GM21423 (cell line): ENCODE results near the gene SLC2A4.

Experiments
- ATAC-seq: cut with Tn5 transposase; IDR thresholded peaks from one replicate; pipeline ENCODE4 v1.9.1; 2021; ENCODE audit warnings: mild to moderate bottlenecking, moderate library complexity; ENCODE audit not compliant: unreplicated experiment

The SLC2A4 gene

DNA sequence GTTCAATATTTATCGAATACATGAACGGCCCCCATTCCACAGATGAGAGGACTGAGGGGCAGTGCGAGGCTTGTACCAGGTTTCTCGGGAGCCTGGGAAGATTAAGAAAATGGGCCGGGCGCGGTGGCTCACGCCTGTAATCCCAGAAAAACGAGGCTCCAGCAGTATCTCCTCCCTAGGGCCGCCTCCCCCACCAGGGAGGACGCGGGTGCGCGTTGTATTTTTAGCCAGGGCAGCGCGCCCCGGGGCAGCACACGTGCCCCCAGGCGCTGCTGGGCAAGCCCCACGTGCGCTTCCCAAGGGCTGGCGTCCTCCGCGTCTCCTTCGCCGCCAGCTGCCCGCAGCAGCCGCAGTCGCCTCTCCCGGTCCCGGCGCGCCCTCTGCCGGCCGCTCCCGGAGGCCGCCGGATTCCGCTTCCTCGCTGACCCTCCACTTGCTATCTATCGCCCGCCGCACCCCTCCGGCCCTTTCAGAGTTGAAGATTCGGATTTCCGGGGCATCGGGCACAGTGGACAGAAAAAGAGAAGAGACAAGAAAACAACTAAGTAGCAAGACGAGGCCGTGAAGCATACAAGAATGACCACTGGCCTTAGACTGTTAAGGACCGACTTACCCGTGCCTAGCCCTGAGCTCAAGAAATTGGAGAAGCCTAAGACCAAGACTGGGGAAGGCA, 14.8 kb downstream of the SLC2A4 start:
- no peak for ATAC-seq

DNA sequence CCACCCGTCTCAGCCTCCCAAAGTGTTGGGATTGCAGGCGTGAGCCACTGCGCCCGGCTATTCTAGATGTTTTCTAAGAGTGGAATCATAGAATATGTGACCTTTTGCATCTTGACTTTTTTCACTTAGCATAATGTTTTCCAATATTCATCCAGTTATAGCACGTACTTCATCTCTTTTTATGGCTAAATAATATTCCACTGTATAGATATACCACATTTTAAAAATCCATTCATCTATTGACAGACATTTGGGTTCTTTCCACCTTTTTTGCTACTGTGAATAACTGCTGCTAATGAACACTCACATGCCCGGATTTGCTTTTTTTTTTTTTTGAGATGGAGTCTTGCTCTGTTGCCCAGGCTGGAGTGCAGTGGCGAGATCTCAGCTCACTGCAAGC, 22.7 kb downstream of the SLC2A4 start:
- no peak for ATAC-seq

DNA sequence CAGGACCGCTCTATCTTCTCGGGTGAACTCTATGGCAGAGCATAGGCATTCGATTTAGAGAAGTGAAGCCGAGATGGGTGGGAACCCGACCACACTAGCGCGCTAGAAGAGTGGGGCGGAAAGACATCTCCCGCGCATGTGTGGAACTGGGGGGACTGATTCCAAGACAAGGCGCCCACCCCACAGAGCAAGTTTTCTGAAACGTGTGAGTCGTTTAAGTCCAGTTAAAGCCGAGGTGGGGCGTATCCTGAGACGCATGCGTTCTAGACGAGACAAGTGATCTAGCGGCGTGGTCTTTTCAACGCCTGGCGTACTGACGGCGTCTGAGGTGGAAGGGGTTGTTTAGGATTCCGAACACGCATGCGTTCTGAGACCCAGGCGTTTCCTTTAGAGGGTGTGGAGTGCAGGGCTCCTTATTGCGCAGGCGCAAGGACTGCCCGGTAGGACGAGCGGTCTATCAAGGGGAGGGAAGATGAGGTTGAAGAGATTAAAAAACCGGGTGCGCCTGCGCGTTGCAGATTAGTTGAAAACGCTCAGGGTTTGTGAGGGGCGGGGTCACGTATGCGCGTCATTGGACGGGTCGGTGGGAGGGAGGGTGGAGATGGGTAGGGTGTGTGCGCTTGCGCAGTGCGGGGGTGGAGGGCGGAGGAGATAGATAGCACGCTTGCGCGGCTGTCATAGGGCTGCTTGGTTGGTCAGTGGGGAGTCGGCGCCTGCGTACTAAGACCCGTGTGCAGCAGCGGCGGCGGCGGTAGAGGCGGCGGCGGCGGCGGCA, 25.6 kb downstream of the SLC2A4 start, which contains the start of gene EIF5A:
Gene EIF5A, plus strand, starts transcription at position 718 of the 775 bp plus-strand sequence. CDS start 2,008 bp downstream, outside the sequence.
- peak; percentile 65 for ATAC-seq

DNA sequence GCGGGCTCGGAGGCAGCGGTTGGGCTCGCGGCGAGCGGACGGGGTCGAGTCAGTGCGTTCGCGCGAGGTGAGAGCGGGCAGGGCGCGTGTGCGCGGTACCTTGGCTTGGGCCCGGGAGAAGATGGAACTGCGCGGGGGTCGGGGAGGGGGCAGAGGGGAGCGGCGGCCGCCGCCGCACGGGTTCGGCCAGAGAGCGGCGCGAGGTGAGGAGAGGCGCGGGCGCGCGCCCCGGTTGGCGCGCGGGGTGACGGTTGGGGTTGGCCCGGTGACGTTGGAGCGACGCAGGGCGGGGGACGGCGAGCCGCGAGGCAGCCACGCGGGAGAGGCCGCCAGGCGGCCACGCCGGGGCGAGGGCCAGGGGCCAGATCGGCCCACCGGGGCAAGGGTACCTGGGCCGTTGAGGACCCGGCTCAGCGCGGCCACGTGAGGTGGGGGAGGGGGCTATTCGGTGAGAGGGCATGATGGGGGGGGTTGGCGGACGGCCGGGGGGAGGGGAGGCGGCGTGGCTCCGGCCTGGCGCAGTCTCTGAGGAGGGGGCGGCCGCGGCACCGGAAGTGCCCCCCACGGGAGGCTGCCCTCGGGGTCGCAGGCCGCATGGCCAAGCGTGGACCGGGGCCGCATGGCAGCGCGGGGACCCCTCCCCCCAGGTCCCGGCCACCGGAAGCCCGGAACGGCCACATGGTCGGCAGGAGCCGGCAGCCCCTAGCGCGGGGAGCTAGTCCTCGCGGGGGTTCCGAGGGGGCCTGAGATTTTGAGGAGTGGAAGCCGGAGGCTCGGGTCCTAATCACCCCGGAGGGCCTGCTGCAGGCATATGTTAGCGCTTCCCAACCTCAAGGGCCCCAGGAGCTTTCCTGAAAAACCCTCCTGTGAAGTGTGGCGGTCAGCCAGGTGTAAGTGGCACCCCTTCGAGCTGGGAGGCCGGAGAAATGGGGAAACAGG, 26.4 kb downstream of the SLC2A4 start:
- peak; percentile 13 for ATAC-seq

DNA sequence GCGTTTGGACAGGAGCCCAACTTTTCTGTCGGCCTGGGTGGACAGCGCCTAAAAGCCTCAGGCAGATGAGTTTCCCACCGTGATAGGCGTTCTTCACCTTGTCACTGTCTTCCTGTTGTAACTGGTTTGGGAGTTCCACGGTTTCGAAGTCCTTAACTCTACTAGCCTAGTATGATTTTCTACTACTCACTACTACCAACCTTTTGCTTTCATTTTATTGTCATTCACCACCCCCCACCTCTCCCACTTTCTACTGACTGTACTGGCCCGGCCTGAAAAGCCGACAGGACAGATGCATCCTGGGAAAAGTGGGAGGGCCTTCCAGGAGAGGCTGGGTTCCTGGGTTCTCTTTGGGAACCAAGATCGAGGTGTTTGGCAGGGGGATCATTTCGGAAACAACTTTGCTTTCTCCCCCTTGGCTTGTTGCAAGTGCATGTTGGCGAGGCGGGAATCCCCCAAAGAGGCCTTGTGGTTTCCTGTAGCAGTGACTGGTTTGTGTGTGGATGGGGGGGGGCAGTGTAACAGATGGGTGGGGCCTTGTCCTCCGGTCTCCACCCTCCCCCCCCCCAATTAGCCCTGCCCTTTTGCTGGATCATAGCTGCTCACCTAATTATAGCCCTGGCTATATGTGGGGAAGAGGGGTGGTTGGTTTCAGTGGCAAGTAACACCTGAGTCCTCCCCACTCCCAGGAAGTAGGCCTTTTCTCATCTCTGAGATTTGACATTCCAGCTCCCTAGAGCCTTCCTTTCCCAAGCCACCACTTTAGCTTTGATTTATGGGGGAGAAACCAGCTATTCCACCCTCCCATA, 27.3 kb downstream of the SLC2A4 start:
- no peak for ATAC-seq

DNA sequence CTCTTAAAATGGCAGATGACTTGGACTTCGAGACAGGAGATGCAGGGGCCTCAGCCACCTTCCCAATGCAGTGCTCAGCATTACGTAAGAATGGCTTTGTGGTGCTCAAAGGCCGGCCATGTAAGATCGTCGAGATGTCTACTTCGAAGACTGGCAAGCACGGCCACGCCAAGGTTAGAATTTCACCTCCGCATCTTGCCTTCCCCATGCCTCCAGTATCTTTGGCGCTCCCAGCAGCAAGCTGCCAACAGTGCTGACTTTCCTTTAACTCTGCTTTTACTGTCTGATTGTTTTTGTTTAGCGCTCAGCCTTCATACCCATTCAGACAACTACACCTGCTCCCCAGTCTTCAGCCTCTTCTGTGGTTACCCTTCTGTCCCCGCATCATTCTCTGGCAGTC, 28.1 kb downstream of the SLC2A4 start:
- ATAC-seq = no peak

DNA sequence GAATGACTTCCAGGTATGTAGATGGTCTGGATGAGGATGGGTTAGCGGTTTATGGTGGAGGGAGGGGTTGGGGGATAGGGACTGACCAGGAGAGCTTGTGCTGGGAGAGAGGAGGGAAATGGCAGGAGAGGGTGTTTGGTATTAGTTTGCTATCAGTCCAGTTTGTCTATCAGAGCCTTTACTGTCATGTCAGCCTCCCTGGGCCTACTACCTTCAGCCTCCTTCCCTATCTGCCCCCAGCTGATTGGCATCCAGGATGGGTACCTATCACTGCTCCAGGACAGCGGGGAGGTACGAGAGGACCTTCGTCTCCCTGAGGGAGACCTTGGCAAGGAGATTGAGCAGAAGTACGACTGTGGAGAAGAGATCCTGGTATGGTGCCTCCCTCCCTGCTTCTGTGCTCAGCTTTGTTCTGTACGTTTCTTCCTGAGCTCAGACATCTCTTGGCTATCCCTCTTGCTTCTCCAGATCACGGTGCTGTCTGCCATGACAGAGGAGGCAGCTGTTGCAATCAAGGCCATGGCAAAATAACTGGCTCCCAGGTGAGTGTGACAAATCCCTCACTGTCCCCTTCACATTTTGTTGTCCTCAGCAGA, 29.7 kb downstream of the SLC2A4 start:
- no peak for ATAC-seq

DNA sequence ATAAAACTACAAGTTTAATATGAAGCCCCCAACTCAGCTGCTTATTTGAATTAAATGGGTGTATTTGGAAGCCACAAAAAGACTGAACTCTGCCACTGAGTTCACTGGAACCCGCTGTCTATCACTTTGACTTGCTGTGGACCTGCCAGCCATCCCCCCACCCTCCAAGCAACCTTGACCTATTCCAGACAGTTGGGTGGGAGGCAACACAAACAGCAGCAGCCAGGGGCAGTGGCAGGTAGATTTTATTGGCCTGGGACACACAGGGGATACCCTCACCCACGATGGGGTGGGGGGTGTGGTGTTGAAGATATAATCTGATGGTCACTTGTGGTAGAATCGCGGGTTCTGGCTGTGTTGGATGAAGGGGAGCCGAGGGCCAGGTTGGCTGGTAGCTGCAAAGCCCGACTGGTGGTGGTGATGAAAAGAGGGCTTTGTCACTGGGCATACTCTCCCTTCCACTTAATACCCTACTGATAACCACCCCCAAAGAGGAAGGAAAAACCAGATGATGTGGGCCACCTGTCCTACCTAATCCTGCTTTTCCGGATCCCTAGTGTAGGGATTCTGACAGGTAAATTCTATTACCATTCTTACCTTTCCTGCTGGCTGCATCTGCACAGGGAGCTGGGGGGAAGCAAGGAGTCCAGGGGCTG, 31.0 kb downstream of the SLC2A4 start:
- ATAC-seq = no peak

DNA sequence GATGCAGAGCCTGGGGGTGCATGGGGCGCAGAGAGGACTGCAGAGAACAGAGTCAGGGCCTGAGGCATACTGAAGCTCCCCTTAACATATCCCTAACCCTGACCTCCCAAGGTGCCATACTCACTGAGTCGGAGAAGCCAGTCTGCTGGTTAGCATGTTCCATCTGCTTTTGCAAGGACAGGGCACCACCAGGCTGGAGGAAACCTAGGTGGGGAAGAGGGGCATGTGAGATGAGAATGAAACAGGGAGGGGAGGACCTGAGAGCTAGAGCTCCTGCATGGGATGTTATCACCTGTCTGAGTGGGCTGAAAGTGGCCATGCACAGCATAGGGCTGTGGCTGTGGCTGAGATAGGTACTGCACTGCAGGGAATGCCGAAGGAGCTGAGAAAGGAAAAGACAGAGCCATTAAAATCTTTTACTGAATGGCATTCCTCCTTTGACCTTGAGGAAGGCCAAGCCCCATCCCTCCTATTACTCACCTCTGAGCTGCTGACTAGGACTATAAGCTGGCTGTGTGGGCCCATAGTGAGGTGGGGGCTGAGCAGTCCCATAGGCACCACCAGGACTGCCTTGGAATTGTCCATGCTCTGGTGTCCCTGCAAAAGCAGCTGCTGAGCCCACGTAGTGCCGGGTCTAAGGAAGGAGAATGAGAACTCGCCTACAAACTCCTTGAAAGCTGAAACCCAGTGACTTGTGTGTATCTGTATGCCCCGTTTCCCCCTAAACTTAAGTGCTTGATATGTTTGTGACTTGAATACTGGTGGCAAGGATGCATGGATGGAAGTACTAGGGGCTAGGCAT, 31.8 kb downstream of the SLC2A4 start:
- no peak for ATAC-seq

DNA sequence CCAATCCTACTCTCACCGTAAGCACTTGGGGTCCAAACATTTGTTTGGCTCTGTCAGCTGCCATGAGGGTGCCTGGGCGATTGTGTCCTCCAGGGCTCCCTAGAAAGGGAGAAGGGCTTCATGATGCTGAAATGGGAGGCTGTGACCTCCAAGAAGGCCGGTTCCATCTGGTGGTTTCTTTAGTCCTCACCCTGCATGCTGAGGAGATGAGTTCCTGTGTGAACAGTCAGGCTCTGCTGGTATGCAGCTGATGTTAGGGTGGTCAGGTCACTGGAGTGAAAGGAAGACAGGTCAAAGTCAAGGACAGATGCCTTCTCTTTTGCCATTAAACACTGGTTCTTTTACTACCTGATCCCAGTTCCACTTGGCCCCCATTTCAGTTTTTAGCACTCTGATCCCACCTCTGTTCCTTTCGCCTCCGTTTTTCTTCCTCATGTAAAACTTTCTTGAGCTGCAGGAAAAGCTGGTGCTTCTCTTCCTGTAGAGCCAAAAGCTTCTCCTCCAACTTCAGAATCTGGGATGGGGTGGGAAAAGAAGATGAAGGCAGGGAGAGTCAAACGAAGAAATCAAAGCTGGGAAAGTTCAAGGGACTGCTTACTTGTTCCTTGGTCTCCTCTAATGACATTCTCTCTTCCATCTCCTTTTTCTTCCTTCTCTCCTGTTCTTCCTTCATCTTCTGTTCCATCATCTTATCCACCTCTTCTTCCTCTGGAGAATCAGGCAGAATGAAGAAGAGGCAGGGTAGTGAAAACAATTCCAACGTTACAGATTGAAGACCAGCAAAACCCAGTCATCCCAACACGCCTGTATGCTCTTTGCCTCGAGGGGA, 32.6 kb downstream of the SLC2A4 start:
- no peak for ATAC-seq

DNA sequence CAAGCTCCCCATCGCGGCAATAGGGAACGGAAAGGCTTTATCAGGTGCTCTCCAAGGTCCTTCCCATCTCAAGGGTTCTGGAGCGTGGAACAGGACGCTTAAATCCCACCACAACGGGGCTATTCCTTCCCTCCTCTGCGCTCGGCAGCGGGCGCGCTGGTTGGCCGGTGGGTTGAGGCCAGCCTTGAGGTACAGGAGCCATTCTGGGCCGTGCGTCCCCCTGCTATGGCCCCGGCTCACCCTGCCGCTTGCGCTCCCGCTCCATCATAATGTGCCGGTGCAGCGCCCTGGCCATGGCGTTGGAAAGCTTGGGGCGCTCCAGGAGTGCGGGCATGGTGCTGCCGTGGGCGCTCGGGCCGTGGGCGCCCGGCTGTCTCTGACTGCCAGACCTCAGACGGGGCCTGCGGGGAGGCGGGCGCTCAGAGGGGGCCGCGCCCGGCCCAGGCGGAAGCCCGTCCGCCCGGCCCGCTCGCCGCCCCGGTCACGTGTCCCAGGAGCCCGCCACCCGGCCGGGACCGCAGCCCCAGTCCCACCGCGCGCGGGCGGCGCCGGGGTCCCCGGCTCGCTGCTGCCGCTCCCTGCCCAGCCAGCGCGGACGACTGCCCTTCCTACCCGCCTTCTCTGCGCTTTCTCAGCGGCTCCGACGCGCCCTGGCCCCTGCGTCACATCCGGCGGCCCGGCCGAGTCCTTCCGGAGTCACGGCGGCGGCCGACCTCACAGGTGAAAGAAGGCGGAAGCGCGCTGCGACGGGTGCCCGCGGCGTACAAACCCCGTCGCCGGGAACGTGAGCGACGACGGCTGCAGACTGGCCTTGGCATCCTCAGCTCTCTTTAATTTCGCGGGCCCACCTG, 33.4 kb downstream of the SLC2A4 start, which contains the start of gene GPS2:
Gene GPS2, minus strand, starts transcription at position 642 of the 851 bp plus-strand sequence. Its CDS starts 308 bp downstream, at position 334.
- peak; percentile 69 for ATAC-seq

DNA sequence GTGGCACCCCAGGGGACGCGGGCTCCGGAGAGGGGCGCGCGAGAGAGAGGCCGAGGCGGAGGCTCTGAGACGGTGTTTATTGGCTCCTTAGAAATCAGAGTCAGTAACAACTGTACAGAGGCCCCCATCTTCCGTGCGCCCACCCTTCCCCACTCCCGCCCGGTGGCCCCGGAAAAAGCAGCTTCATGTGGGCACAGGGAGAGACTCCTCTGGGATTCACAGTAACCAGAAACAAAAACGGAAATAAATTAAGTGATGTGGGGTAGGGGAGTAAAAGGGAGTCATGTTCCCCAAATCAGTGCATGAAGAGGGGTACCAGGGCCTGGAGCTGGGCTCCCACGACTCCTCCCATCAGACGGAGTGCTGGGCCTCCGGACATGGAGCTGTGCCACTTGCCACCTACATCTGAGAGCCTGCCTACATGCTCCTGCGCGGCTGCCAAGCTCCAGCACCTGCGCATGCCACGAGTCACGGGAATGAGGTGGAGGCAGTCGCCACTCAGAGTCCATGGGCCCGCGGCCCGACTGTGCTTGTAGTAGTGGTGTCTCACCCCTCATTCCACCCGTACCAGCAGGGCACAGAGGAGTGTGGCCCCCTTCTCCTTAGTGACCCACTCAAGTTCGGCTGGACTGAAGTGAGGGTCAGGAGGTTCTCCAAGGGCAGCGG, 34.2 kb downstream of the SLC2A4 start:
- no peak for ATAC-seq

DNA sequence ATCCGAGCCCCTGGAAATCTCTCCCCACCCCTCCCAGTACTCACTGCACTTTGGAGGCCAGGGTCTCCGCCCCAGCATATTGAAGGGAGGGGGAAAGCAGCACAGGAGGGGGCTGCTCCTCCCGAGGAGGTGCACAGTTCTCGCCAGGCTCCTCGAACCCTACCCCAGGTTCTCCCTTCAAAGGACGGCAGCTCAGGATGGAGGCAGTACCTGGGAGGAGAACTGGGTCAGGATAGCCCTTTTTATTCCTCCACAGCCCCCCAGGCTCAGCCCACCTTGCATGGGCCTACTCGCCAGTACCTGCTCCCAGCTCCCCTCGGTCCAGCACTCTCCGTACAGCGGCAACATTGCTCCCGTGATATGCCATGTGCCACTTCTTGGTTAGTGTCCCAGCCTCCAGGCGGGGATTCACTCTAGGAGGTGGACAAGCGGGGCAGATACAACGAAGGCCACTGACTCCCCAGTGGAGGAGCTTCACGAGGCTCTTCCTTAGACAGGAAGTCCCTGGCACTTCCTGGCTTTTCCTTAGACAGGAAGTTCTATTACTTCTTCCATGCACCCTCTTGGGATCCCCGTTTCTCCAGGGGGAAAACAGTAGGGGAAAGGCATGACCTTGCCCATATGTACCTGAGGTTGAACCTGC, 35.8 kb downstream of the SLC2A4 start:
- ATAC-seq = no peak

DNA sequence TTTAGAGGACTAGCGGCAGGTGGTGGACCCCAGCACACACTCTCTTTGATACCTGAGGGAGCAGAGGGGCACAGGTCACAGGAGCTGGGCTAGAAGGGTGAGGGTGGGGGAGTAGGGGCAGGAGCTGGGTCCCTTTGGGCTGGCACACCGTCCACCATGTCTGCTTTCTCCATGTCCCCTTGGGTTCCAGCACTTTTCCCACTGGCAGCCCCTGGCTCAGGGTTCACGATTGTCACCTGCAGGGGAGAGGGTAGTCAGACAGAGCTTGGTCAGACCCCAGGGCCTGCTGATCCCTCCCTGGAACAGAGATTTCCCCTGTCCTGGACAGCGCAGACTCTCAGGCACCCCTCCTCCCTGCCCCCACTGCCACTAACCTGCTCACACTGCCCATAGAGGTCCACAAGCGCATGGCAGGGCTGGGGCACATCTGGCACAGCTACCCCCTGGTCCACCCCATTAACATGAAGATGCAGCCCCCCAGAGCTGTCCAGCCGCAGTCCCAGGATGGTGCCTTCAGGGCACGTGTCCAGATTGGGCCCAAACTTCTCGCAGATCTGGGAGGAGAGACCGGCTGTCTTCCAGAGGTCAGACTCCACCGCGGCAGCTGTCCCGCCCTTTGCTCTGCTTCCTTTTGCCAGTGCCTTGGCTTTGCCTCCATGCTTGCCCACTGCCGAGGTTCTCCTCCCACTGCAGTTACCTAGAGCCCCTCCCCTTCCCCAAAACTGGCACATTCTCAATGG, 36.8 kb downstream of the SLC2A4 start:
- ATAC-seq = no peak

DNA sequence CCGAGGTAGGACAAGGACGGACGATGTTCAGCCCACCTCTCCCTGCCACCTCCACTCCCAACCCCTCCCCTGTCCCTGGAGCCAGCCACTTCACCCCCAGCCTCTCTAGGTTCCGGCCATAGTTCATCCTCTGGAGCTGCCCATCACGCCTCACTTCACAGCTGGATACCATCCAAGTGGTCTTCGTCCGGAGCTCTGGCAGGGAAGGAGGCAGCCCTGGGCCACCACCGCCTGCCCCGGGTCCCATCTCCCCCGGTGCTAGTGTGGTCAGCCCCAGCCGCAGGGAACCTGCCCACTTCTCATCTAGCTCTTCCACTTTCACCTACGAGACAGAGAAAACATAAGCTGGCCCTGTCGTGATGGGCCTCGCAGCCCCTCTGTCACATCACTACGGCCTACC, 39.9 kb downstream of the SLC2A4 start:
- ATAC-seq = no peak
